GM23338 (cell line): Measurements from ENCODE around the gene EFR3B. TPM values are rescaled to one million over a fixed set of nuclear protein-coding genes. Genes with fewer than 3 reads are reported as not detected.

Source experiments
- ATAC-seq: fragments of 200-7000 bp; cut with Tn5 transposase; 3 replicates; pipeline ENCODE4 v1.9.1; 2020
- DNase-seq: peaks from one replicate; pipeline ENCODE4 v3.0.0-alpha.2; 2015; ENCODE audit warnings: low spot score
- H2AFZ ChIP-seq: fragments of 200-600 bp; sonication (generic); 2 replicates; pipeline ENCODE4 v1.8.0; 2016; ENCODE audit warnings: antibody characterized with exemption, mild to moderate bottlenecking, moderate library complexity
- H3F3A ChIP-seq: fragments of 200-600 bp; sonication (generic); replicated peaks from 2 replicates; pipeline ENCODE4 v1.8.0; 2017; ENCODE audit warnings: antibody characterized with exemption, mixed run types, low read depth
- H3K27ac ChIP-seq: fragments of 200-600 bp; sonication (generic); 2 replicates; pipeline ENCODE4 v1.6.1; 2016; ENCODE audit warnings: low read depth
- H3K27me3 ChIP-seq: fragments of 200-600 bp; sonication (generic); 2 replicates; pipeline ENCODE4 v1.8.0; 2016; ENCODE audit warnings: mild to moderate bottlenecking, mixed run types, moderate library complexity; ENCODE audit not compliant: insufficient read depth
- H3K36me3 ChIP-seq: fragments of 200-600 bp; sonication (generic); 2 replicates; pipeline ENCODE4 v1.8.0; 2016; ENCODE audit warnings: mild to moderate bottlenecking; ENCODE audit not compliant: insufficient read depth
- H3K4me1 ChIP-seq: fragments of 200-600 bp; sonication (generic); 2 replicates; pipeline ENCODE4 v1.8.0; 2016; ENCODE audit warnings: mild to moderate bottlenecking, moderate library complexity; ENCODE audit not compliant: insufficient read depth
- H3K4me2 ChIP-seq: fragments of 200-600 bp; sonication (generic); 2 replicates; pipeline ENCODE4 v1.7.1; 2017; ENCODE audit warnings: mixed run types
- H3K4me3 ChIP-seq: fragments of 200-600 bp; sonication (generic); 2 replicates; pipeline ENCODE4 v1.6.1; 2016; ENCODE audit warnings: mixed run types
- H3K79me2 ChIP-seq: fragments of 200-600 bp; sonication (generic); replicated peaks from 2 replicates; pipeline ENCODE4 v1.8.0; 2017; ENCODE audit warnings: mild to moderate bottlenecking; ENCODE audit not compliant: insufficient read depth
- H3K9me2 ChIP-seq: fragments of 200-600 bp; sonication (generic); 2 replicates; pipeline ENCODE4 v1.8.0; 2017; ENCODE audit not compliant: insufficient read depth
- H4K20me1 ChIP-seq: fragments of 200-600 bp; sonication (generic); replicated peaks from 2 replicates; pipeline ENCODE4 v1.8.0; 2017; ENCODE audit warnings: mild to moderate bottlenecking; ENCODE audit not compliant: insufficient read depth
- H3K27ac Mint-ChIP-seq: 2 replicates; pipeline ENCODE4 v1.8.0; 2020; ENCODE audit warnings: inconsistent platforms, mild to moderate bottlenecking, moderate library complexity, mixed read lengths
- H3K27me3 Mint-ChIP-seq: 3 replicates; pipeline ENCODE4 v1.8.0; 2022; ENCODE audit warnings: low read depth, mild to moderate bottlenecking, moderate library complexity, mixed read lengths, inconsistent platforms; ENCODE audit not compliant: insufficient read depth, poor library complexity
- H3K36me3 Mint-ChIP-seq: 3 replicates; pipeline ENCODE4 v1.8.0; 2021; ENCODE audit warnings: low read depth, mild to moderate bottlenecking, inconsistent platforms, moderate library complexity, mixed read lengths
- H3K4me1 Mint-ChIP-seq: 3 replicates; pipeline ENCODE4 v1.8.0; 2020; ENCODE audit warnings: mild to moderate bottlenecking, inconsistent platforms, mixed read lengths
- H3K4me3 Mint-ChIP-seq: 3 replicates; pipeline ENCODE4 v1.8.0; 2021; ENCODE audit warnings: moderate library complexity, mild to moderate bottlenecking, inconsistent platforms, mixed read lengths
- H3K9me3 Mint-ChIP-seq: 3 replicates; pipeline ENCODE4 v1.8.0; 2020; ENCODE audit warnings: moderate library complexity, mild to moderate bottlenecking, inconsistent platforms, mixed read lengths
- CREB1 ChIP-seq: fragments of 250-450 bp; sonication (Bioruptor Pico); IDR thresholded peaks from 2 replicates; pipeline ENCODE4 v1.5.0; 2020; ENCODE audit warnings: low read depth, mild to moderate bottlenecking, moderate library complexity
- ETS1 ChIP-seq: IDR thresholded peaks from 2 replicates; pipeline ENCODE4 v1.6.1; 2016; ENCODE audit warnings: antibody characterized with exemption
- EZH2 ChIP-seq: fragments of 200-600 bp; sonication (generic); IDR thresholded peaks from one replicate; pipeline ENCODE4 v1.8.0; 2017; ENCODE audit warnings: antibody characterized with exemption, mild to moderate bottlenecking, low read depth; ENCODE audit not compliant: unreplicated experiment
- EZH2phosphoT487 ChIP-seq: fragments of 200-600 bp; sonication (generic); IDR thresholded peaks from one replicate; pipeline ENCODE4 v1.8.1; 2018; ENCODE audit warnings: antibody characterized with exemption; ENCODE audit not compliant: unreplicated experiment
- JUNB ChIP-seq: IDR thresholded peaks from one replicate; pipeline ENCODE4 v1.6.1; 2016; ENCODE audit warnings: antibody characterized with exemption; ENCODE audit not compliant: unreplicated experiment
- NANOG ChIP-seq: IDR thresholded peaks from 2 replicates; pipeline ENCODE4 v1.6.1; 2016; ENCODE audit warnings: antibody characterized with exemption, borderline replicate concordance
- STAT1 ChIP-seq: IDR thresholded peaks from one replicate; pipeline ENCODE4 v1.6.1; 2016; ENCODE audit warnings: antibody characterized with exemption; ENCODE audit not compliant: unreplicated experiment
- ZNF114 ChIP-seq: fragments of 250-450 bp; sonication (Bioruptor Pico); IDR thresholded peaks from 2 replicates; pipeline ENCODE4 v1.5.0; 2020; ENCODE audit warnings: mild to moderate bottlenecking, moderate library complexity
- ZNF331 ChIP-seq: fragments of 250-450 bp; sonication (Bioruptor Pico); IDR thresholded peaks from 2 replicates; pipeline ENCODE4 v1.5.0; 2020; ENCODE audit warnings: low read depth, mild to moderate bottlenecking, moderate library complexity
- ZNF462 ChIP-seq: fragments of 250-450 bp; sonication (Bioruptor Pico); IDR thresholded peaks from 2 replicates; pipeline ENCODE4 v1.5.0; 2020; ENCODE audit warnings: mild to moderate bottlenecking, moderate library complexity
- polyA plus RNA-seq: library from polyadenylated mRNA; unstranded; fragments of >200 nt; fragmentation: Nextera tagmentation; extraction: Ambion mirVana; gene quantifications from 2 replicates; pipeline ENCODE4 v1.2.1, GENCODE V29; 2016
- total RNA-seq: library from RNA; depleted of rRNA; stranded (reverse); fragments of >200 nt; shearing (Covaris generic); gene quantifications from 2 replicates; pipeline ENCODE4 v1.2.3, GENCODE V29; 2014

EFR3B gene
- total and polyA plus RNA-seq, 2 experiments from 2014 or later, result 3.3 to 10.7 TPM

- no peak for TF ChIP-seq ZNF462
- no peak for TF ChIP-seq STAT1
- TF ChIP-seq CREB1 (CRISPR knock-in tag), result no peak
- no peak for TF ChIP-seq EZH2
- TF ChIP-seq ZNF331 (CRISPR knock-in tag), result no peak
- no peak for TF ChIP-seq JUNB
- TF ChIP-seq EZH2phosphoT487, result no peak
- no peak for TF ChIP-seq NANOG
These were observed 67.9 kb downstream of the EFR3B start (continued) for GRCh38 chr2:25109822-25110221.

GRCh38 chr2:25112113-25112512, 70.2 kb downstream of the EFR3B start:
- no peaks in the 10 kb centered on the region; the same call in 2 of the 3 replicates for H3K36me3 Mint-ChIP-seq
- H3K27me3 ChIP-seq, result no peaks in the 10 kb centered on the region
- peaks cover 8% of the 10 kb centered on the region for H3K27me3 Mint-ChIP-seq
- no peaks in the 10 kb centered on the region; the same call in 1 of the 2 replicates for H3K4me1 ChIP-seq
- H3K79me2 ChIP-seq, result no peaks in the 10 kb centered on the region
- no peak overlapping the region for H3K4me3 Mint-ChIP-seq
- peaks cover 15% of the 10 kb centered on the region for H3K4me1 Mint-ChIP-seq
- DNase-seq (no peak), ATAC-seq (no peak)
- no peak overlapping the region for H3K4me2 ChIP-seq
- no peaks in the 10 kb centered on the region for H3F3A ChIP-seq
- H3K27ac Mint-ChIP-seq, result no peak overlapping the region
- H4K20me1 ChIP-seq, result no peaks in the 10 kb centered on the region
- no peaks in the 10 kb centered on the region for H3K36me3 ChIP-seq
- H2AFZ ChIP-seq, result no peak overlapping the region
- H3K9me2 ChIP-seq, result 0 out of 2 replicates have a peak, but pooled peaks cover 3% of the 10 kb centered on the region
- H3K4me3 ChIP-seq, result no peak overlapping the region
- no peaks in the 10 kb centered on the region for H3K9me3 Mint-ChIP-seq
- no peak overlapping the region for H3K27ac ChIP-seq
- TF ChIP-seq EZH2phosphoT487, result no peak
- TF ChIP-seq ZNF462, result no peak
- TF ChIP-seq ETS1, result no peak
- TF ChIP-seq ZNF114 (CRISPR knock-in tag), result no peak
